SK-N-SH treated with all-trans-retinoic acid at 6 μM for 48 hours (cell line): ENCODE data around the gene NCMAP.

Experiments used
- ARNTL ChIP-seq: fragments of 450-650 bp; formaldehyde crosslinking; IDR thresholded peaks from 2 replicates; pipeline ENCODE4 v1.5.0; 2020; ENCODE audit warnings: low read depth, mild to moderate bottlenecking, moderate library complexity, borderline replicate concordance
- BACH2 ChIP-seq: fragments of 250-450 bp; sonication (Bioruptor Pico); IDR thresholded peaks from 2 replicates; pipeline ENCODE4 v1.9.0; 2021; ENCODE audit warnings: mild to moderate bottlenecking, borderline replicate concordance
- CSDC2 ChIP-seq: fragments of 250-450 bp; sonication (Bioruptor Pico); IDR thresholded peaks from 2 replicates; pipeline ENCODE4 v1.5.0; 2020; ENCODE audit warnings: mild to moderate bottlenecking, moderate library complexity
- ESRRG ChIP-seq: fragments of 250-450 bp; sonication (Bioruptor Pico); IDR thresholded peaks from 2 replicates; pipeline ENCODE4 v1.6.1; 2021; ENCODE audit warnings: mild to moderate bottlenecking
- GLIS3 ChIP-seq: fragments of 250-450 bp; sonication (Bioruptor Pico); IDR thresholded peaks from 2 replicates; pipeline ENCODE4 v1.5.0; 2020; ENCODE audit warnings: mild to moderate bottlenecking, moderate library complexity
- RARB ChIP-seq: fragments of 250-450 bp; sonication (Bioruptor Pico); IDR thresholded peaks from 2 replicates; pipeline ENCODE4 v1.8.0; 2021; ENCODE audit warnings: mild to moderate bottlenecking, moderate library complexity
- SNAI2 ChIP-seq: fragments of 250-450 bp; sonication (Bioruptor Pico); IDR thresholded peaks from 2 replicates; pipeline ENCODE4 v1.5.0; 2020; ENCODE audit warnings: mild to moderate bottlenecking, moderate library complexity
- TCF4 ChIP-seq: fragments of 250-450 bp; sonication (Bioruptor Pico); IDR thresholded peaks from 2 replicates; pipeline ENCODE4 v1.8.0; 2021; ENCODE audit warnings: mild to moderate bottlenecking, moderate library complexity, borderline replicate concordance
- TOX ChIP-seq: fragments of 250-450 bp; sonication (Bioruptor Pico); IDR thresholded peaks from 2 replicates; pipeline ENCODE4 v1.8.0; 2021; ENCODE audit warnings: mild to moderate bottlenecking, moderate library complexity, borderline replicate concordance
- ZFP30 ChIP-seq: fragments of 450-650 bp; formaldehyde crosslinking; IDR thresholded peaks from 2 replicates; pipeline ENCODE4 v1.5.0; 2022; ENCODE audit warnings: mild to moderate bottlenecking, moderate library complexity
- ZNF565 ChIP-seq: fragments of 450-650 bp; formaldehyde crosslinking; conservative IDR thresholded peaks from 2 replicates; pipeline ENCODE4 v1.5.0; 2020; ENCODE audit warnings: low read depth, mild to moderate bottlenecking, moderate library complexity
- ZNF70 ChIP-seq: fragments of 450-650 bp; formaldehyde crosslinking; IDR thresholded peaks from 2 replicates; pipeline ENCODE4 v1.5.0; 2020; ENCODE audit warnings: mild to moderate bottlenecking, moderate library complexity
- TF ChIP-seq, protein P1 (sequence below): fragments of 250-450 bp; sonication (Bioruptor Pico); IDR thresholded peaks from 2 replicates; pipeline ENCODE4 v1.8.0; 2020; ENCODE audit warnings: mild to moderate bottlenecking, moderate library complexity, borderline replicate concordance
- TF ChIP-seq, protein P2 (sequence below): fragments of 250-450 bp; sonication (Bioruptor Pico); IDR thresholded peaks from 2 replicates; pipeline ENCODE4 v1.5.1; 2021; ENCODE audit warnings: mild to moderate bottlenecking, moderate library complexity

DNA sequence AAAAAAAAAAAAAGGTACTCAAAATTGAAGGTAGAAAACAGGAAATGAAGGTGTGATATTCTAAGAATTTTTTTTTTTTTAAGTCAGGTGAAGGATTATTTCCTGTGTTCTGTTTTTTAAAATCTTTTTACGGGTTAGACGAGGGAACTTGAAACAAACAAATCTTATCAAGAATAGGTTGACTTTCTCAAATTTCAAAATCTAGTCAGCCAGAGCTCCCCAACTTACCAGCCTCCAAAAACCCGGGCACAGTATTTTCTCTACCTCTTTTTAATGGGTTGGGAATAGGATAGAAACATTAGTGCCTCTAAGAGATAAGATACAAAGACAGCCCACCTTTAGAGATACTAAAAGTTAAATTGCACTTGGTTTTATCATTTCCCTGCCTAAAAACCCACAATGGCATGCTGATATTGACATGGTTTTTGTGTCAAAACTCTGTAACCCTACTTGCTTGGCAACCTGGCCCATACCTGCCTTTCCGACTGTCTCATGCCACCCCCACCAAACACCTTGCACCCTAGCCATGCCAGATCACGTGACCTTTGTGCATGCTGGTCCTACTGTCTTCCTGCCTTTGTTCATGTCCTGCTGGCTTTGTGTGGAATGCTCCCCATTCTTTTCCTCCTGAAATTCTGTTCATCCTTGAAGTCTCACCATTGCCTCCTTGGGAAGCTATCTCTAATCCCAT is 49.1 kb upstream of the NCMAP start:
- TF ChIP-seq ARNTL (CRISPR knock-in tag) (no peak), RARB (CRISPR knock-in tag) (no peak), ZFP30 (CRISPR knock-in tag) (no peak), ESRRG (no peak), ZNF565 (CRISPR knock-in tag) (no peak), CSDC2 (CRISPR knock-in tag) (no peak), ZNF70 (no peak), BACH2 (CRISPR knock-in tag) (no peak), GLIS3 (CRISPR knock-in tag) (no peak), TOX (CRISPR knock-in tag) (no peak), TCF4 (CRISPR knock-in tag) (no peak), SNAI2 (CRISPR knock-in tag) (no peak)
- TF ChIP-seq, protein P1, sequence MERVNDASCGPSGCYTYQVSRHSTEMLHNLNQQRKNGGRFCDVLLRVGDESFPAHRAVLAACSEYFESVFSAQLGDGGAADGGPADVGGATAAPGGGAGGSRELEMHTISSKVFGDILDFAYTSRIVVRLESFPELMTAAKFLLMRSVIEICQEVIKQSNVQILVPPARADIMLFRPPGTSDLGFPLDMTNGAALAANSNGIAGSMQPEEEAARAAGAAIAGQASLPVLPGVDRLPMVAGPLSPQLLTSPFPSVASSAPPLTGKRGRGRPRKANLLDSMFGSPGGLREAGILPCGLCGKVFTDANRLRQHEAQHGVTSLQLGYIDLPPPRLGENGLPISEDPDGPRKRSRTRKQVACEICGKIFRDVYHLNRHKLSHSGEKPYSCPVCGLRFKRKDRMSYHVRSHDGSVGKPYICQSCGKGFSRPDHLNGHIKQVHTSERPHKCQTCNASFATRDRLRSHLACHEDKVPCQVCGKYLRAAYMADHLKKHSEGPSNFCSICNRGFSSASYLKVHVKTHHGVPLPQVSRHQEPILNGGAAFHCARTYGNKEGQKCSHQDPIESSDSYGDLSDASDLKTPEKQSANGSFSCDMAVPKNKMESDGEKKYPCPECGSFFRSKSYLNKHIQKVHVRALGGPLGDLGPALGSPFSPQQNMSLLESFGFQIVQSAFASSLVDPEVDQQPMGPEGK (CRISPR knock-in tag): no peak
- TF ChIP-seq, protein P2, sequence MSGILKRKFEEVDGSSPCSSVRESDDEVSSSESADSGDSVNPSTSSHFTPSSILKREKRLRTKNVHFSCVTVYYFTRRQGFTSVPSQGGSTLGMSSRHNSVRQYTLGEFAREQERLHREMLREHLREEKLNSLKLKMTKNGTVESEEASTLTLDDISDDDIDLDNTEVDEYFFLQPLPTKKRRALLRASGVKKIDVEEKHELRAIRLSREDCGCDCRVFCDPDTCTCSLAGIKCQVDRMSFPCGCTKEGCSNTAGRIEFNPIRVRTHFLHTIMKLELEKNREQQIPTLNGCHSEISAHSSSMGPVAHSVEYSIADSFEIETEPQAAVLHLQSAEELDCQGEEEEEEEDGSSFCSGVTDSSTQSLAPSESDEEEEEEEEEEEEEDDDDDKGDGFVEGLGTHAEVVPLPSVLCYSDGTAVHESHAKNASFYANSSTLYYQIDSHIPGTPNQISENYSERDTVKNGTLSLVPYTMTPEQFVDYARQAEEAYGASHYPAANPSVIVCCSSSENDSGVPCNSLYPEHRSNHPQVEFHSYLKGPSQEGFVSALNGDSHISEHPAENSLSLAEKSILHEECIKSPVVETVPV: no peak
